Vagina (tissue), 2 donors: ENCODE data around the gene DSCAML1. TPM values are rescaled to one million over a fixed set of nuclear protein-coding genes. Genes with fewer than 3 reads are reported as not detected.

Experiments
- DNase-seq, 2 donors: peaks; one replicate each; pipeline ENCODE4 v3.0.0-alpha.2; 2017; ENCODE audit errors: extremely low spot score in 2 of 2
- H3K27ac ChIP-seq: fragments of 200-600 bp; sonication (generic); one replicate; pipeline ENCODE4 v1.5.1; 2019
- H3K27me3 ChIP-seq: fragments of 200-600 bp; sonication (generic); one replicate; pipeline ENCODE4 v1.5.1; 2019
- H3K36me3 ChIP-seq, 2 donors: fragments of 200-600 bp; sonication (generic); one replicate each; pipeline ENCODE4 v1.5.1; 2017 to 2019
- H3K4me1 ChIP-seq: fragments of 200-600 bp; sonication (generic); one replicate; pipeline ENCODE4 v1.5.1; 2019
- H3K4me3 ChIP-seq, 2 donors: fragments of 200-600 bp; sonication (generic); 1 replicate in 1 of 2; 2 replicates in 1 of 2; pipeline ENCODE4 v1.5.1; 2016 to 2019
- H3K9me3 ChIP-seq: fragments of 200-600 bp; sonication (generic); one replicate; pipeline ENCODE4 v1.5.1; 2019
- POLR2A ChIP-seq, 2 donors: fragments of 450-650 bp; IDR thresholded peaks; one replicate each; pipeline ENCODE4 v1.6.1; 2017; ENCODE audit warnings: antibody characterized with exemption in 2 of 2, mild to moderate bottlenecking in 2 of 2, moderate library complexity in 2 of 2
- POLR2AphosphoS5 ChIP-seq, 2 donors: sonication (generic); formaldehyde crosslinking; IDR thresholded peaks; one replicate each; pipeline ENCODE4 v1.9.0; 2017; ENCODE audit warnings: antibody characterized with exemption in 2 of 2, mild to moderate bottlenecking in 2 of 2, low read depth in 1 of 2; ENCODE audit not compliant: insufficient read depth in 1 of 2
- intact Hi-C: fragments of 100-400 bp; cut with DNase I; formaldehyde crosslinking; loops from one replicate; pipeline ENCODE4 v1.15.1; 2023
- total RNA-seq: library from RNA; depleted of rRNA; stranded (reverse); fragments of >200 nt; gene quantifications from one replicate; pipeline ENCODE4 v1.2.3, GENCODE V29; 2016
- TF ChIP-seq, protein P1 (sequence below), 3 experiments: fragments of 450-650 bp in 2 of 3; fragments of 200-600 bp in 1 of 3; sonication (generic) in 1 of 3; IDR thresholded peaks; one replicate each; pipeline ENCODE4 v1.5.1; 2017 to 2019; ENCODE audit warnings: antibody characterized with exemption in 3 of 3, mild to moderate bottlenecking in 2 of 3, moderate library complexity in 2 of 3

The DSCAML1 gene
- total RNA-seq, 1 donor from 2014 or later = 0.25 TPM

DNA sequence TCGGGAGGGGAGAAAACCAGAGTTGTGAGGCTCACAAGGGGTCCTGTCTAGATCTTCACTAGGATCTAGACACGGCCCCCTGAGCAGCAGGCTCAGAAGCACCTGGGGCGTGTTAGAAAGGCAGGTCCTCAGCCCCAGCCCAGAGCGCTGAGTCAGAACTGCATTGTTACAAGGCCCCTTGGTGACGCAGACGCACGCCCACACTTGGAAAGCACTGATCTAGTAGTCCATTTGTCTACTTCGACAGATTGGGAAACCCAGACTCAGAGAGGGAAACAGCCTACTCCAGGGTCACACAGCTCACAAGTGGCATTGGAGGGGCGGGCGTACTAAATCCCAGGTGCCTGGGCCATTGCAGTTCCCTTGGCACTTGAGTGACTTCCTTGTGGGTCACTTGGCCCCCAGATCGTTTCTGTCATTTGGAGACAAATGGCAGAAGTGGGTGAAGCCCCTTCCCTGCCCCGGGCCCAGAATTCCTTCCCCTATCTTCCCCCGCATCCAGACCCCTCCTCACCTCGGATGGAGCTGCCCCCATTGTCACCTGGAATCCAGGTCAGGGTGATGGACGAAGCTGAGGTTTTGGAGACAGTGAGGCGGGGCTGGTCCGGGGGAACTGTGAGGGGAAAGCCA is 358.5 kb downstream of the DSCAML1 start:
- no peak overlapping the region for H3K27ac ChIP-seq
- TF ChIP-seq POLR2AphosphoS5 (IDR thresholded peaks at IDR 0.05; ENCODE audit: insufficient read depth in 1 of 2, low read depth in 1 of 2) = no peak
- no peak for TF ChIP-seq POLR2A (IDR thresholded peaks at IDR 0.05)
- TF ChIP-seq, protein P1, sequence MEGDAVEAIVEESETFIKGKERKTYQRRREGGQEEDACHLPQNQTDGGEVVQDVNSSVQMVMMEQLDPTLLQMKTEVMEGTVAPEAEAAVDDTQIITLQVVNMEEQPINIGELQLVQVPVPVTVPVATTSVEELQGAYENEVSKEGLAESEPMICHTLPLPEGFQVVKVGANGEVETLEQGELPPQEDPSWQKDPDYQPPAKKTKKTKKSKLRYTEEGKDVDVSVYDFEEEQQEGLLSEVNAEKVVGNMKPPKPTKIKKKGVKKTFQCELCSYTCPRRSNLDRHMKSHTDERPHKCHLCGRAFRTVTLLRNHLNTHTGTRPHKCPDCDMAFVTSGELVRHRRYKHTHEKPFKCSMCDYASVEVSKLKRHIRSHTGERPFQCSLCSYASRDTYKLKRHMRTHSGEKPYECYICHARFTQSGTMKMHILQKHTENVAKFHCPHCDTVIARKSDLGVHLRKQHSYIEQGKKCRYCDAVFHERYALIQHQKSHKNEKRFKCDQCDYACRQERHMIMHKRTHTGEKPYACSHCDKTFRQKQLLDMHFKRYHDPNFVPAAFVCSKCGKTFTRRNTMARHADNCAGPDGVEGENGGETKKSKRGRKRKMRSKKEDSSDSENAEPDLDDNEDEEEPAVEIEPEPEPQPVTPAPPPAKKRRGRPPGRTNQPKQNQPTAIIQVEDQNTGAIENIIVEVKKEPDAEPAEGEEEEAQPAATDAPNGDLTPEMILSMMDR (IDR thresholded peaks at IDR 0.05) = no peak
- H3K36me3 ChIP-seq = no peaks in the 10 kb centered on the region
- intact Hi-C loops = no loop called here
- H3K4me3 ChIP-seq = no peak overlapping the region
- H3K9me3 ChIP-seq = no peaks in the 10 kb centered on the region
- no peak for DNase-seq
- H3K27me3 ChIP-seq = no peaks in the 10 kb centered on the region
- H3K4me1 ChIP-seq = no peaks in the 10 kb centered on the region

- Histone ChIP-seq H3K4me3 (no peak overlapping the region), H3K9me3 (no peaks in the 10 kb centered on the region), H3K27me3 (no peaks in the 10 kb centered on the region), H3K36me3 (no peaks in the 10 kb centered on the region), H3K27ac (no peak overlapping the region), H3K4me1 (no peaks in the 10 kb centered on the region)
- no peak for DNase-seq
- intact Hi-C loops = no loop called here
- TF ChIP-seq POLR2A (IDR thresholded peaks at IDR 0.05) = no peak
- TF ChIP-seq, protein P1 (IDR thresholded peaks at IDR 0.05) = no peak
- no peak for TF ChIP-seq POLR2AphosphoS5 (IDR thresholded peaks at IDR 0.05; ENCODE audit: insufficient read depth in 1 of 2, low read depth in 1 of 2)
Measured at GRCh38 chr11:117437791-117438130, 359.3 kb downstream of the DSCAML1 start.

DNA sequence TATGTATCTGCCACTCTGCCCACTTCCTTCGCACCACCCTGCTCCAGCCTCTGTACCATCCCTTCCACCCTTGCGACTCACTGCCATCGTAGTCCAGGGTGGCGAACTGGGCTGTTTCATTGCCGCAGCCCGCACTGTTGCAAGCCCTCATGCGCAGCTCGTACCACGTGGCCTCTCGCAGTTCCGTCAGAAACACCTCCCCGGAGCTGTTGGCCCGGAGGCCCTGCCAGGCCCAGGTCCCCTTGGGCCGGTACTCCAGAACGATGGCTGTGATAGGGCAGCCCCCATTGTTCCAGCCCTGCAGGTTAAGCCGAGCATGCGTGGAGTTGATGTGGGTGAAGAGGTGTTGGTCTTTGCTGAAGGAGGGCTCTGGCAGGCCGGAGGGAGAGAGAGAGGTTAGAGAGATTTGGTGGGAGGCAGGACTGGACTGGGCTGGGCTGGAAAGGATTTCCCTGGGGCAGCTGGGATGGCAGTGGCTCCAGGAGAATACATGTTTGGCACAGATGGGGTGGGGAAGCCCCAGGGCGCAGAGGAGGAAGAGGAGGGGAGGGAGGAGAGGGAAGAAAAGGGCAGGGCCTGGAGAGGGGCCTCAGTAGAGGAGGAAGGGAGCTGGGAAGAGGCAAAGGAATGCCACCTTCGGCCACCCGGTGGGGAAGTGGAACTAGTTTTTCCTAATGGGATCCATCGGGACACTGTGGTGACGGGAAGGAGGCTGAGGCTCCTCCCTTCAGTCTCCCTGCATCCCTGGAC is 359.8 kb downstream of the DSCAML1 start:
- DNase-seq = no peak
- TF ChIP-seq POLR2AphosphoS5 (IDR thresholded peaks at IDR 0.05; ENCODE audit: insufficient read depth in 1 of 2, low read depth in 1 of 2) = no peak
- TF ChIP-seq POLR2A (IDR thresholded peaks at IDR 0.05) = no peak
- TF ChIP-seq, protein P1 (IDR thresholded peaks at IDR 0.05) = no peak
- Histone ChIP-seq H3K4me3 (no peak overlapping the region), H3K9me3 (no peaks in the 10 kb centered on the region), H3K27me3 (no peaks in the 10 kb centered on the region), H3K27ac (no peak overlapping the region), H3K4me1 (no peaks in the 10 kb centered on the region), H3K36me3 (no peaks in the 10 kb centered on the region)
- intact Hi-C loops = no loop called here

DNA sequence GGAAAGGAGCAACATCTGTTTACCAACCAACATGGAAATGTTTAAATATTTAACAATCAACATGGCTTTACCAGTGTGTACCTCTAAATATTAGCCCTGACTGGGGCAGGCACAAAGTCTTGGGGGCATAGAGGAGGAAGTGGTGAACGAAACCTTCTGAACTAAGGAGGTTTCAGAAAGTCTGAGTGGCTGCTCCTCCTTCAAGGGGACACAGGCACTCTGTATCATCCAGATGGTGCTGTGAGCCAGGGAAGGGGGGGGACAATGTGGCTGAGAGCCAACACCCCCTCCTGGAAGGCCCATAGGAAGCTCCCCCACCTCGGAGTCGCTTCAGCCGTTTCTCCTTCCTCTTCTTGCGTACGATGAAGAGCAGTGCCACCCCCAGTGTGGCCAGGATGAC is 361.7 kb downstream of the DSCAML1 start:
- Histone ChIP-seq H3K27me3 (no peaks in the 10 kb centered on the region), H3K27ac (no peak overlapping the region), H3K4me1 (no peaks in the 10 kb centered on the region), H3K36me3 (no peaks in the 10 kb centered on the region), H3K4me3 (no peak overlapping the region), H3K9me3 (no peaks in the 10 kb centered on the region)
- no peak for DNase-seq
- TF ChIP-seq, protein P1 (IDR thresholded peaks at IDR 0.05) = no peak
- TF ChIP-seq POLR2AphosphoS5 (IDR thresholded peaks at IDR 0.05; ENCODE audit: insufficient read depth in 1 of 2, low read depth in 1 of 2) (no peak), POLR2A (IDR thresholded peaks at IDR 0.05) (no peak)
- intact Hi-C loops = no loop called here

- Histone ChIP-seq H3K36me3 (no peaks in the 10 kb centered on the region), H3K4me1 (no peaks in the 10 kb centered on the region), H3K27me3 (no peaks in the 10 kb centered on the region), H3K27ac (no peak overlapping the region), H3K4me3 (no peak overlapping the region), H3K9me3 (no peaks in the 10 kb centered on the region)
- intact Hi-C loops = no loop called here
- no peak for DNase-seq
- TF ChIP-seq POLR2AphosphoS5 (IDR thresholded peaks at IDR 0.05; ENCODE audit: insufficient read depth in 1 of 2, low read depth in 1 of 2) = no peak
- TF ChIP-seq, protein P1 (IDR thresholded peaks at IDR 0.05) = no peak
- no peak for TF ChIP-seq POLR2A (IDR thresholded peaks at IDR 0.05)
Measured at GRCh38 chr11:117434481-117434880, 362.5 kb downstream of the DSCAML1 start.
